GM18867 (cell line): ENCODE results near the gene SERF2.
"Not testable (repeated sequence)": the region's sequence is repeated elsewhere in the genome, so short reads cannot be mapped to it uniquely, and the experiment has no call there.

Experiments used
- ATAC-seq: cut with Tn5 transposase; IDR thresholded peaks from one replicate; pipeline ENCODE4 v1.9.1; 2021; ENCODE audit warnings: mild to moderate bottlenecking, moderate library complexity; ENCODE audit not compliant: unreplicated experiment

SERF2 gene

GRCh38 chr15:43791993-43792760 is at the start of gene SERF2:
Gene SERF2, plus strand, starts transcription at chr15:43792320. Its CDS starts 57 bp downstream, at chr15:43792377.
- peak; percentile 80 for ATAC-seq

- peak; percentile 72 for ATAC-seq
Measured at GRCh38 chr15:43746245-43746902, 45.7 kb upstream of the SERF2 start, which contains the start of gene PDIA3. Gene PDIA3, plus strand, starts transcription at chr15:43746438. Its CDS starts 102 bp downstream, at chr15:43746540.

- not testable (repeated sequence) for ATAC-seq
Measured at GRCh38 chr15:43746903-43747309, 45.2 kb upstream of the SERF2 start.

GRCh38 chr15:43748376-43748775 is 43.7 kb upstream of the SERF2 start:
- no peak for ATAC-seq

GRCh38 chr15:43749690-43750345 is 42.3 kb upstream of the SERF2 start:
- peak; percentile 51 for ATAC-seq

GRCh38 chr15:43751885-43752284 is 40.2 kb upstream of the SERF2 start:
- no peak for ATAC-seq

GRCh38 chr15:43762824-43763223 is 29.3 kb upstream of the SERF2 start:
- no peak for ATAC-seq

- ATAC-seq, result no peak
Measured at GRCh38 chr15:43763819-43764446, 28.2 kb upstream of the SERF2 start.

GRCh38 chr15:43769584-43770228 is 22.4 kb upstream of the SERF2 start:
- ATAC-seq, result no peak

- ATAC-seq, result no peak
Measured at GRCh38 chr15:43771816-43772215, 20.3 kb upstream of the SERF2 start.

- ATAC-seq, result no peak
Measured at GRCh38 chr15:43772624-43773023, 19.5 kb upstream of the SERF2 start.

- no peak for ATAC-seq
Measured at GRCh38 chr15:43774062-43774461, 18.1 kb upstream of the SERF2 start.

GRCh38 chr15:43775411-43775965 is 16.6 kb upstream of the SERF2 start:
- no peak for ATAC-seq

- peak; percentile 47 for ATAC-seq
Measured at GRCh38 chr15:43776101-43776717, 15.9 kb upstream of the SERF2 start.

- peak; percentile 40 for ATAC-seq
Measured at GRCh38 chr15:43776718-43777266, 15.3 kb upstream of the SERF2 start, which contains the start of gene ELL3. Gene ELL3, minus strand, starts transcription at chr15:43776966. Its CDS starts 65 bp downstream, at chr15:43776901.

GRCh38 chr15:43777267-43777914 is 14.7 kb upstream of the SERF2 start:
- ATAC-seq, result peak; percentile 72

GRCh38 chr15:43779016-43779415 is 13.1 kb upstream of the SERF2 start:
- no peak for ATAC-seq

GRCh38 chr15:43789409-43789808 is 2.7 kb upstream of the SERF2 start:
- ATAC-seq, result no peak
